ENCODE results near the gene ARL2.

The ARL2 gene

DNA sequence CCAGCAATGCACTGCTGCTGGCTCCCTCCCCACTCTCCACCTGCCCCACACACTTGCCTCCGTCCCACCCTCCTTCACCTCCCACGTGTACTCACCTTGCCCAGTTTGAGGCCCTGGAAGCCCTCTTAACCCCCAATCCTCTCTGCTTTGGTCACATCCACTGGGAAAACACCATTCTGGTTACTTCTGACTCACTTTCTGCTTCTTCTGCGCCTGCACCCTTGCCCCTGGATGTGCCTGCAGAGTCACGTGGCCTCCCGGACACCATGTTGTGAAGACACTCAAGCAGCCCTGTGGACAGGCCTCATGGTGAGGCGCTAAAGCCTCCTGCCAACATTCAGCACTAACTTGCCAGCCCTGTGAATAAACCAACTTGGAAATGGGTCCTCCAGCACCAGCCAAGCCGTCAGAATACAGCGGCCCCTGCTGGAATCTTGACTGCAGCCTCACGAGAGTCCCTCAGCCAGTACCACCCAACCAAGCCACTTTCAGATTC, 47.0 kb downstream of the ARL2 start:
- no peak overlapping the region for H3K9ac ChIP-seq (ENCODE audit: low read depth, low read length)
- H3K9me3 ChIP-seq (ENCODE audit: insufficient read depth, low read depth, low read length): no peaks in the 10 kb centered on the region
- WGBS: 70% methylated on average over 9 of the region's 9 CpGs
- no peak overlapping the region for H3K27ac ChIP-seq (ENCODE audit: low read depth, low read length)
- no peaks in the 10 kb centered on the region for H3K36me3 ChIP-seq (ENCODE audit: insufficient read depth, low read length)
- H3K4me1 ChIP-seq (ENCODE audit: insufficient read depth, low read length): no peaks in the 10 kb centered on the region
- no peak overlapping the region for H3K4me3 ChIP-seq (ENCODE audit: low read length)
- H3K27me3 ChIP-seq (ENCODE audit: insufficient read depth, low read length): no peaks in the 10 kb centered on the region

DNA sequence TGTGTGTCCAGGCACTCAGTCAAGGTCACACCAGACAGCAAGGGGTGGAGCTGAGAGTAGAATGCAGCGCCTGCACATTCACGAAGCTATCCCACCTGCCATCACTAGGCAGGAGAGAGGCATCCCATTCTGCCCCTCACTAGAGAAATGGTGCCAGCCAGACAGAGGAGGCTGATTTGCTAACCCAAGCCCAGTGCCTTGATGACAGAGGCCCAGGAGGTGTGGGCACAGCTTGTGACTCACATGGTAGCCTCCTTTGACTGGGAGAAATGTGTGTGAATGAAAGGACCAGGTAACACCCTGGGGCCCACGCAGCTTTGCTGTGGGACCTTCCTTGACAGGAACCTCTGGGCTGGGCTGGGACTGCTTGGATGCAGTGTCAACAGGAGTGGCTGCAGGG, 49.6 kb downstream of the ARL2 start:
- H3K9ac ChIP-seq (ENCODE audit: low read depth, low read length): no peak overlapping the region
- no peak overlapping the region for H3K4me3 ChIP-seq (ENCODE audit: low read length)
- no peaks in the 10 kb centered on the region for H3K9me3 ChIP-seq (ENCODE audit: insufficient read depth, low read depth, low read length)
- H3K27ac ChIP-seq (ENCODE audit: low read depth, low read length): no peak overlapping the region
- H3K27me3 ChIP-seq (ENCODE audit: insufficient read depth, low read length): no peaks in the 10 kb centered on the region
- H3K4me1 ChIP-seq (ENCODE audit: insufficient read depth, low read length): peaks cover 17% of the 10 kb centered on the region
- no peaks in the 10 kb centered on the region for H3K36me3 ChIP-seq (ENCODE audit: insufficient read depth, low read length)
- 82% methylated on average over 3 of the region's 3 CpGs for WGBS

DNA sequence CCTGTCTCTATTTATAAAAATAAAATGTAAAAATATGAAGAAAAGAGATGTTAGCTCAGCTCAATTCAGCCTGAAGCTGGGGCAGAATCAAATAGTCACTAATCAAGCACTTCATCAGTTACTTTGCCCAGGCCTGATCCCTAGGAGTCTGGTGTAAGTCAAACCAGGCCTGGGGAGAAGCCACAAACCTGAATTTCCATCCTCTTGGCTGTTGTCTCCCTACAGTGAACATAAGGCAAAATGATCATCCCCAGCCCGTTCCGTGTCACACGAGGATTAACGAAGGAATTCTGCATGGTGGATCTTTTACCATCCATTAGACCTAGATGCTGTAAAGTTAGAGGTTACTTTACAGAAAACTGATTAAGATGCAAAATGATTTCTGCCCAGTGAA, 50.9 kb downstream of the ARL2 start:
- Histone ChIP-seq H3K4me1 (ENCODE audit: insufficient read depth, low read length) (peaks cover 17% of the 10 kb centered on the region), H3K9ac (ENCODE audit: low read depth, low read length) (no peak overlapping the region), H3K9me3 (ENCODE audit: insufficient read depth, low read depth, low read length) (no peaks in the 10 kb centered on the region), H3K27me3 (ENCODE audit: insufficient read depth, low read length) (no peaks in the 10 kb centered on the region), H3K27ac (ENCODE audit: low read depth, low read length) (no peak overlapping the region), H3K36me3 (ENCODE audit: insufficient read depth, low read length) (no peaks in the 10 kb centered on the region), H3K4me3 (ENCODE audit: low read length) (no peak overlapping the region)
- WGBS: 96% methylated on average over 4 of the region's 4 CpGs

DNA sequence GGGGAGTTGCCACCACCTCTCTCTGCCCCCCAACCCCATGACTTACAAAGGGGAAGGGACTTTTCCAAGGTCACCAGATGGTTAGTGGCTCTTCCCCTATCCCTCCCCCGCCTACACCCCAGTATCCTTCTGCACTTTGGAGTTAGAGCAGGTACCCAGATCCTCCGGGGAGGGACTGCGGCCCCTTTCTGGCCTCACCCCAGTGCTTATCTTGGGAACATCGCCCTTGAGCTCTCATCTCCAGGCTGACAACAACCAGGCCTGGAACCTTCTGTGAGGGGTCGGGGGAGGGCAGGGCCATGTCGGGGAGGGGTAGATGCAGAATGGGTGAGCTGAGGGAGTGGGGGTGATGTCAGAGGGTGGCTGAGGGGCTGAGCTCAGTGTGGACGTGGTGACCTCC, 51.9 kb downstream of the ARL2 start:
- H3K9me3 ChIP-seq (ENCODE audit: insufficient read depth, low read depth, low read length): no peaks in the 10 kb centered on the region
- H3K9ac ChIP-seq (ENCODE audit: low read depth, low read length): no peak overlapping the region
- no peak overlapping the region for H3K4me3 ChIP-seq (ENCODE audit: low read length)
- H3K36me3 ChIP-seq (ENCODE audit: insufficient read depth, low read length): no peaks in the 10 kb centered on the region
- WGBS: 87% methylated on average over 7 of the region's 7 CpGs
- no peaks in the 10 kb centered on the region for H3K27me3 ChIP-seq (ENCODE audit: insufficient read depth, low read length)
- peaks cover 17% of the 10 kb centered on the region for H3K4me1 ChIP-seq (ENCODE audit: insufficient read depth, low read length)
- H3K27ac ChIP-seq (ENCODE audit: low read depth, low read length): no peak overlapping the region

DNA sequence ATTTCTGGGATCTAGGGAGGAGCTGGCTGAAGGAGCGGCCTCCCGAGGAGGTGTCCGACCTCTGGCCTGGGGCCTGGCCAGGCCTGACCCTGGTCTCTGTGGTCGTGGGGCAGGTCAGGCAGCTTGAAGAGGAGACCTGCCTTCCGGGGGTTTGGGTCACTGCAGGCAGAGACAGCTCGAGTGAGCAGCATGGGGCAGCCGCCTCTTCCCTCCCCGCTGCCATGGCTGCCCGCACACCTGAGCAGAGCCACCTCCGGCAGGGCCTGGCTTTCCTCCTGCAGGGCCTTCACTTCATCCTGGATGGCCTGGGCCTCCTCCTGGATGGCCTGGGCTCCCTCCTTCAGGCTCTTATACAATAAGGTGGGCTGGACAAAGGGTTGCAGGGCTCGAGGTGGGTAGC, 52.4 kb downstream of the ARL2 start:
- no peaks in the 10 kb centered on the region for H3K27me3 ChIP-seq (ENCODE audit: insufficient read depth, low read length)
- H3K36me3 ChIP-seq (ENCODE audit: insufficient read depth, low read length): no peaks in the 10 kb centered on the region
- WGBS: 83% methylated on average over 11 of the region's 11 CpGs
- H3K4me1 ChIP-seq (ENCODE audit: insufficient read depth, low read length): peaks cover 17% of the 10 kb centered on the region
- peak overlapping the region; percentile 54 for H3K9ac ChIP-seq (ENCODE audit: low read depth, low read length)
- peak overlapping the region; percentile 14; the same call in 1 of the 2 replicates for H3K27ac ChIP-seq (ENCODE audit: low read depth, low read length)
- H3K4me3 ChIP-seq (ENCODE audit: low read length): no peak overlapping the region; the same call in 1 of the 2 replicates
- H3K9me3 ChIP-seq (ENCODE audit: insufficient read depth, low read depth, low read length): no peaks in the 10 kb centered on the region

DNA sequence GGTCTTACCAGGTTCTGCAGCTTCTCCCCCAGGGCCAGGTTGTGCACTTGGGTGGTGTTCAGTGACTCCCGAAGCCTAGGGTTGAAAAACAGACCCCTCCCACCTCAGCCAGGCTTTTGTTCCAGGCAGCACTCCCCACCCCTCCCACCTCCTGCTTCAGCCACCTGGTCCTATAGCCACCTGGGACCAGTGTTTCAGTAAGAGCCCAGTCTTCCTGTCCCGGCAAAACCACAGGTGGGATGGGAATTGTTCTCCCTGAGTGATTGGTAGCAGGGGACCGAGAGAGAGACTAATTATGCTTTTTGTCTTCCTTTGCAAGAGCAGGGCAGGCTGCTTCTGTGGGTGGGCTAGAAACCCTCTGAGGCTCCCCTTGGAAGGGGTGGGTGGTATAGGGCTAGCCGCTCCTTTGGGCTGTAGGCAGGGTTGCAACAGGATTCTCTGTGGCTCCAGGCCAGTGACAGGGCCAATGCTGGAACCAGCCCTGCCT, 52.9 kb downstream of the ARL2 start:
- H3K4me1 ChIP-seq (ENCODE audit: insufficient read depth, low read length): peaks cover 17% of the 10 kb centered on the region
- H3K27ac ChIP-seq (ENCODE audit: low read depth, low read length): peak overlapping the region; percentile 14; the same call in 1 of the 2 replicates
- peak overlapping the region; percentile 54 for H3K9ac ChIP-seq (ENCODE audit: low read depth, low read length)
- H3K27me3 ChIP-seq (ENCODE audit: insufficient read depth, low read length): no peaks in the 10 kb centered on the region
- WGBS: 59% methylated on average over 4 of the region's 4 CpGs
- H3K9me3 ChIP-seq (ENCODE audit: insufficient read depth, low read depth, low read length): no peaks in the 10 kb centered on the region
- no peak overlapping the region; the same call in 1 of the 2 replicates for H3K4me3 ChIP-seq (ENCODE audit: low read length)
- no peaks in the 10 kb centered on the region for H3K36me3 ChIP-seq (ENCODE audit: insufficient read depth, low read length)

DNA sequence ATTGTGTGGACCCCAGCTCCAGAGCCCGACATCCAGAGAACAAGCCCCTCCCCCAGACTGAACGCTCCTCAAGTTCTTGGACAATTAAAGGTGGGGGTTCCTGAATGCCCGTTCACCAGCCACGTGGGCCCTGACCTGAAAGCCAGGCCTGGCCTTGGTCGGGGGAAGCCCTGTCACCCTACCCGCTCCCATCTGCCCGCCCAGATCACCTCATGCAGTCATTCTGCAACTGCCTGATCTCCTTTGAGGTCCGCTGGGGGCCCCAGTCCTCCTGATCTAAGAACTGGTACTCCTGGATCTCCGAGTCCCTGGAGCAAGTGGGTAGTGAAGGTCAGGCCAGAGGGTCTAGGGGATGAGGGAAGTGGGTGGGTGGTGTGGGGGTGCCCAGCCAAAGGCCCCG, 53.5 kb downstream of the ARL2 start:
- WGBS: 86% methylated on average over 10 of the region's 10 CpGs
- Histone ChIP-seq H3K27ac (ENCODE audit: low read depth, low read length) (peak overlapping the region; percentile 14), H3K36me3 (ENCODE audit: insufficient read depth, low read length) (no peaks in the 10 kb centered on the region), H3K4me3 (ENCODE audit: low read length) (no peak overlapping the region), H3K9ac (ENCODE audit: low read depth, low read length) (no peak overlapping the region), H3K4me1 (ENCODE audit: insufficient read depth, low read length) (peaks cover 17% of the 10 kb centered on the region), H3K27me3 (ENCODE audit: insufficient read depth, low read length) (no peaks in the 10 kb centered on the region), H3K9me3 (ENCODE audit: insufficient read depth, low read depth, low read length) (no peaks in the 10 kb centered on the region)

DNA sequence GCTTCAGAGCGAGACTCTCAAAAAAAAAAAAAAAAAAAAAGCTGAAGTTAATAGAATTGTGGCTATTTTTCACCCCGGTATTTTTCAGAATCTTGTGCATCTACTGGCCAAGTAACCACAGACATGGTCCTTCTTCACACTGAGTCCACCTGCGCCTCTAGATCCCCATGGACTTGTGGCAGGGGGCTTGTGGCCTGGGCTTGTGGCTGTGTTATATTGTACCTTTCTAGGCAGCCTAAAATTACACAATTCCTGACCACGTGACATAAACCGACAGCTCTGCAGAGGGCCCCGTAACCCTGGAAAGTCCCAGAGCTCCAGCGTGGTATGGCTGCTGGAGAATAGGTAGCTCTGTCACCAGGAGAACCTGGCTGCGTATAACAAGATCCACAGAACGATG, 55.3 kb downstream of the ARL2 start:
- Histone ChIP-seq H3K27me3 (ENCODE audit: insufficient read depth, low read length) (no peaks in the 10 kb centered on the region), H3K4me3 (ENCODE audit: low read length) (no peak overlapping the region), H3K27ac (ENCODE audit: low read depth, low read length) (no peak overlapping the region), H3K4me1 (ENCODE audit: insufficient read depth, low read length) (peaks cover 17% of the 10 kb centered on the region), H3K36me3 (ENCODE audit: insufficient read depth, low read length) (no peaks in the 10 kb centered on the region), H3K9ac (ENCODE audit: low read depth, low read length) (no peak overlapping the region), H3K9me3 (ENCODE audit: insufficient read depth, low read depth, low read length) (no peaks in the 10 kb centered on the region)
- WGBS: 83% methylated on average over 9 of the region's 9 CpGs

Measured in HUES64 (cell line).